Stimulated activated naive CD8-positive, alpha-beta T cell treated with anti-CD3 and anti-CD28 coated beads, Interleukin-15, amount 100 ng/mL, for 72 hours (primary cell): Measurements from ENCODE around the gene RREB1.

Experiments
- ATAC-seq: fragments of 150-1000 bp; cut with Tn5 transposase; 2 replicates; pipeline ENCODE4 v1.10.0; 2021; ENCODE audit warnings: mild to moderate bottlenecking, moderate library complexity
- DNase-seq, 2 donors: peaks; one replicate each; pipeline ENCODE4 v3.0.0; 2021 to 2022
- H3K27ac Mint-ChIP-seq, 2 donors: one replicate each; pipeline ENCODE4 v1.8.0; 2022; ENCODE audit warnings: mild to moderate bottlenecking in 2 of 2, mixed read lengths in 2 of 2, moderate library complexity in 2 of 2
- H3K27me3 Mint-ChIP-seq: one replicate; pipeline ENCODE4 v1.8.0; 2022; ENCODE audit warnings: mixed read lengths
- H3K4me1 Mint-ChIP-seq: one replicate; pipeline ENCODE4 v1.8.0; 2022; ENCODE audit warnings: mild to moderate bottlenecking, mixed read lengths
- H3K4me3 Mint-ChIP-seq, 2 donors: one replicate each; pipeline ENCODE4 v1.8.0; 2022; ENCODE audit warnings: mild to moderate bottlenecking in 2 of 2, mixed read lengths in 2 of 2, moderate library complexity in 1 of 2
- H3K9me3 Mint-ChIP-seq, 2 donors: one replicate each; pipeline ENCODE4 v1.8.0; 2022; ENCODE audit warnings: mixed read lengths in 2 of 2

RREB1 gene

GRCh38 chr6:7216941-7217621 is 109.3 kb downstream of the RREB1 start:
- no peak for ATAC-seq

GRCh38 chr6:7218406-7218988 is 110.7 kb downstream of the RREB1 start:
- Mint-ChIP-seq H3K27me3 (no peaks in the 10 kb centered on the region), H3K27ac (no peak overlapping the region), H3K4me1 (peaks cover 48% of the 10 kb centered on the region), H3K9me3 (no peaks in the 10 kb centered on the region), H3K4me3 (no peak overlapping the region)
- no peak for ATAC-seq
- no peak for DNase-seq

More at GRCh38 chr6:7216941-7217621, 109.3 kb downstream of the RREB1 start:
- DNase-seq, result no peak
- peaks cover 53% of the 10 kb centered on the region for H3K4me1 Mint-ChIP-seq
- no peak overlapping the region for H3K4me3 Mint-ChIP-seq
- H3K27ac Mint-ChIP-seq, result no peak overlapping the region
- H3K9me3 Mint-ChIP-seq, result no peaks in the 10 kb centered on the region
- no peaks in the 10 kb centered on the region for H3K27me3 Mint-ChIP-seq

GRCh38 chr6:7219310-7219709 is 111.5 kb downstream of the RREB1 start:
- no peak overlapping the region for H3K27ac Mint-ChIP-seq
- peak; percentile 75 for ATAC-seq

GRCh38 chr6:7222197-7222596 is 114.4 kb downstream of the RREB1 start:
- no peak overlapping the region for H3K27ac Mint-ChIP-seq
- no peak for DNase-seq
- ATAC-seq, result no peak
- H3K9me3 Mint-ChIP-seq, result no peaks in the 10 kb centered on the region
- no peaks in the 10 kb centered on the region for H3K27me3 Mint-ChIP-seq
- H3K4me3 Mint-ChIP-seq, result no peak overlapping the region
- peaks cover 16% of the 10 kb centered on the region for H3K4me1 Mint-ChIP-seq

More at GRCh38 chr6:7219310-7219709, 111.5 kb downstream of the RREB1 start:
- H3K4me3 Mint-ChIP-seq, result no peak overlapping the region
- peak in 1 of 2 donors; percentile 25 for DNase-seq
- no peaks in the 10 kb centered on the region for H3K9me3 Mint-ChIP-seq
- no peaks in the 10 kb centered on the region for H3K27me3 Mint-ChIP-seq
- H3K4me1 Mint-ChIP-seq, result peaks cover 41% of the 10 kb centered on the region

- DNase-seq (no peak), ATAC-seq (no peak)
- no peak overlapping the region for H3K4me3 Mint-ChIP-seq
- H3K27me3 Mint-ChIP-seq, result no peaks in the 10 kb centered on the region
- H3K9me3 Mint-ChIP-seq, result no peaks in the 10 kb centered on the region
- H3K27ac Mint-ChIP-seq, result peak overlapping the region; percentile 44 to 69
- peaks cover 5% of the 10 kb centered on the region for H3K4me1 Mint-ChIP-seq
These were observed 117.0 kb downstream of the RREB1 start for GRCh38 chr6:7224731-7225130.

GRCh38 chr6:7228662-7229375 is 121.1 kb downstream of the RREB1 start:
- Mint-ChIP-seq H3K4me3 (no peak overlapping the region), H3K27ac (no peak overlapping the region)
- no peak for ATAC-seq

GRCh38 chr6:7229376-7230326 is 121.9 kb downstream of the RREB1 start:
- ATAC-seq, result peak; percentile 45
- Mint-ChIP-seq H3K27ac (no peak overlapping the region), H3K4me1 (peaks cover 21% of the 10 kb centered on the region), H3K4me3 (no peak overlapping the region), H3K9me3 (no peaks in the 10 kb centered on the region), H3K27me3 (no peaks in the 10 kb centered on the region)
- no peak for DNase-seq

More at GRCh38 chr6:7228662-7229375, 121.1 kb downstream of the RREB1 start:
- H3K27me3 Mint-ChIP-seq, result no peaks in the 10 kb centered on the region
- H3K9me3 Mint-ChIP-seq, result no peaks in the 10 kb centered on the region
- no peak for DNase-seq
- peaks cover 20% of the 10 kb centered on the region for H3K4me1 Mint-ChIP-seq

- Mint-ChIP-seq H3K4me1 (peaks cover 25% of the 10 kb centered on the region), H3K9me3 (no peaks in the 10 kb centered on the region), H3K27ac (no peak overlapping the region), H3K27me3 (no peaks in the 10 kb centered on the region), H3K4me3 (no peak overlapping the region)
- no peak for DNase-seq
- no peak for ATAC-seq
These were observed 122.5 kb downstream of the RREB1 start for GRCh38 chr6:7230327-7230691.

- DNase-seq (no peak), ATAC-seq (no peak)
- Mint-ChIP-seq H3K4me1 (peaks cover 33% of the 10 kb centered on the region), H3K9me3 (no peaks in the 10 kb centered on the region), H3K27ac (peak overlapping the region in 1 of 2 donors; percentile 54), H3K4me3 (no peak overlapping the region), H3K27me3 (no peaks in the 10 kb centered on the region)
These were observed 123.4 kb downstream of the RREB1 start for GRCh38 chr6:7230956-7231713.

- Mint-ChIP-seq H3K27ac (peak overlapping the region in 1 of 2 donors; percentile 88), H3K4me3 (no peak overlapping the region), H3K27me3 (no peaks in the 10 kb centered on the region), H3K4me1 (peaks cover 38% of the 10 kb centered on the region), H3K9me3 (no peaks in the 10 kb centered on the region)
- DNase-seq (no peak), ATAC-seq (no peak)
These were observed 124.6 kb downstream of the RREB1 start for GRCh38 chr6:7232351-7232750.

- DNase-seq, result no peak
- Mint-ChIP-seq H3K4me1 (peaks cover 58% of the 10 kb centered on the region), H3K4me3 (no peak overlapping the region), H3K9me3 (no peaks in the 10 kb centered on the region), H3K27ac (no peak overlapping the region), H3K27me3 (no peaks in the 10 kb centered on the region)
- no peak for ATAC-seq
These were observed 126.8 kb downstream of the RREB1 start for GRCh38 chr6:7234547-7234946.

- H3K27me3 Mint-ChIP-seq, result no peaks in the 10 kb centered on the region
- no peaks in the 10 kb centered on the region for H3K9me3 Mint-ChIP-seq
- H3K4me1 Mint-ChIP-seq, result peaks cover 59% of the 10 kb centered on the region
- no peak overlapping the region for H3K4me3 Mint-ChIP-seq
- no peak for DNase-seq
- peak; percentile 18 for ATAC-seq
- peak overlapping the region; percentile 27 to 48 for H3K27ac Mint-ChIP-seq
These were observed 128.0 kb downstream of the RREB1 start for GRCh38 chr6:7235712-7236305.

- DNase-seq (no peak), ATAC-seq (peak; percentile 48)
- Mint-ChIP-seq H3K9me3 (no peaks in the 10 kb centered on the region), H3K27ac (peak overlapping the region; percentile 29 to 48), H3K27me3 (no peaks in the 10 kb centered on the region), H3K4me1 (peaks cover 59% of the 10 kb centered on the region), H3K4me3 (no peak overlapping the region)
These were observed 128.8 kb downstream of the RREB1 start for GRCh38 chr6:7236306-7237209.
